ENCODE measurements around the gene ADIPOR2.

Gene ADIPOR2

GRCh38 chr12:1655225-1655788, 35.6 kb upstream of the ADIPOR2 start:
- Histone ChIP-seq H3K27ac (ENCODE audit: low read depth, low read length) (no peak overlapping the region), H3K4me1 (ENCODE audit: control insufficient read depth, insufficient read depth, low read length) (peaks cover 15% of the 10 kb centered on the region), H3K27me3 (ENCODE audit: control insufficient read depth, insufficient read depth, low read length) (no peaks in the 10 kb centered on the region), H3K36me3 (ENCODE audit: control insufficient read depth, insufficient read depth, low read length) (no peaks in the 10 kb centered on the region), H3K4me3 (ENCODE audit: low read length) (no peak overlapping the region), H3K9ac (ENCODE audit: low read length) (no peak overlapping the region)

GRCh38 chr12:1656902-1657301, 34.0 kb upstream of the ADIPOR2 start:
- peaks cover 3% of the 10 kb centered on the region for H3K4me1 ChIP-seq (ENCODE audit: control insufficient read depth, insufficient read depth, low read length)
- H3K4me3 ChIP-seq (ENCODE audit: low read length) = no peak overlapping the region
- H3K36me3 ChIP-seq (ENCODE audit: control insufficient read depth, insufficient read depth, low read length) = no peaks in the 10 kb centered on the region
- no peak overlapping the region for H3K9ac ChIP-seq (ENCODE audit: low read length)
- H3K27ac ChIP-seq (ENCODE audit: low read depth, low read length) = no peak overlapping the region
- H3K27me3 ChIP-seq (ENCODE audit: control insufficient read depth, insufficient read depth, low read length) = no peaks in the 10 kb centered on the region

- Histone ChIP-seq H3K27ac (ENCODE audit: low read depth, low read length) (no peak overlapping the region), H3K9ac (ENCODE audit: low read length) (no peak overlapping the region), H3K4me1 (ENCODE audit: control insufficient read depth, insufficient read depth, low read length) (peaks cover under 1% of the 10 kb centered on the region)
Measured at GRCh38 chr12:1657688-1658087, 33.2 kb upstream of the ADIPOR2 start.

GRCh38 chr12:1660304-1661187, 30.3 kb upstream of the ADIPOR2 start:
- Histone ChIP-seq H3K4me3 (ENCODE audit: low read length) (no peak overlapping the region), H3K27ac (ENCODE audit: low read depth, low read length) (peak overlapping the region; percentile 40), H3K27me3 (ENCODE audit: control insufficient read depth, insufficient read depth, low read length) (no peaks in the 10 kb centered on the region), H3K9ac (ENCODE audit: low read length) (no peak overlapping the region), H3K4me1 (ENCODE audit: control insufficient read depth, insufficient read depth, low read length) (no peaks in the 10 kb centered on the region), H3K36me3 (ENCODE audit: control insufficient read depth, insufficient read depth, low read length) (no peaks in the 10 kb centered on the region)

More at GRCh38 chr12:1657688-1658087, 33.2 kb upstream of the ADIPOR2 start:
- Histone ChIP-seq H3K27me3 (ENCODE audit: control insufficient read depth, insufficient read depth, low read length) (no peaks in the 10 kb centered on the region), H3K36me3 (ENCODE audit: control insufficient read depth, insufficient read depth, low read length) (no peaks in the 10 kb centered on the region), H3K4me3 (ENCODE audit: low read length) (no peak overlapping the region)

DNA sequence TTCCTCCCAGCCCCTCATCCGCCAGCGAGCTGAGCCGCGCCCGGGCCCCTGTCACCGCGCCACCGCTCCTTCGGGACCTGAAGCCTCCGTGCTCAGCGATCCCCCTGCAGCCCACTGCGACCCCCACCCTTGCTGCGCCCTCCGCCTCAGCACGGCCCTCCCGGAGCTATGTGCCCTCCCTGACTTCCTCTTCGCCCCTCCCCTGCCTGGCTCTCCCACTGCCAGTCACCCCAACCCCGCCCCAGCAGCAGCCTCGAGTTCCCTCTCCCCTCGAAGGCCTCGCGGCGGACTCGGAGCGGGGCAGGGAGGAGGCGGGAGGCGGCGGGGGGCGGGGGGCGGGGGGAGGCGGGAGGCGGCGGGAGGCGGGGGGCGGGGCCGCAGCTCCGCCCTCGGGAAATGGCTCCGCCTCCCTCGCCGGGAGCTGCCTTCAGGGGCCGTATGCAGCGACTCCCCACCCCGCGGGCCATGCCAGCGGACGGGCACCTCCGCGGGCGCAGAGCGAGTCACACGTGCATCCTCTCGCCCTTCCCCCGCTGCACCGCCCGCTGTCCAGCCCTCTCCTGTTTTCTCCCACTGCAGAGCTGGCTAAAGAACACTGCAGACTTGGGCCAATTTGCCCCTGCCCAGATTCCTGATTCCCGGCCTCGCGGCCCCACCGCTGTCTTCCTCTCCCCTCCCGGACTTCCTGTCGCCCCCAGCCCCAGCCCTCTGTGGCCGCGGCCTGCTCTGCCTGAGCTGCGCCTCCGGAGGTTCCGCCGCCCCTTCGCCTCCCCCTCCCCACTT, 29.1 kb upstream of the ADIPOR2 start:
- Histone ChIP-seq H3K4me3 (ENCODE audit: low read length) (peak overlapping the region; percentile 65), H3K9ac (ENCODE audit: low read length) (no peak overlapping the region), H3K4me1 (ENCODE audit: control insufficient read depth, insufficient read depth, low read length) (no peaks in the 10 kb centered on the region)

GRCh38 chr12:1662761-1663439, 28.0 kb upstream of the ADIPOR2 start:
- H3K36me3 ChIP-seq (ENCODE audit: control insufficient read depth, insufficient read depth, low read length) = no peaks in the 10 kb centered on the region
- H3K27me3 ChIP-seq (ENCODE audit: control insufficient read depth, insufficient read depth, low read length) = no peaks in the 10 kb centered on the region
- H3K9ac ChIP-seq (ENCODE audit: low read length) = no peak overlapping the region
- no peak overlapping the region for H3K4me3 ChIP-seq (ENCODE audit: low read length)
- H3K27ac ChIP-seq (ENCODE audit: low read depth, low read length) = no peak overlapping the region
- H3K4me1 ChIP-seq (ENCODE audit: control insufficient read depth, insufficient read depth, low read length) = no peaks in the 10 kb centered on the region

More for the DNA sequence above, 29.1 kb upstream of the ADIPOR2 start:
- Histone ChIP-seq H3K36me3 (ENCODE audit: control insufficient read depth, insufficient read depth, low read length) (no peaks in the 10 kb centered on the region), H3K27ac (ENCODE audit: low read depth, low read length) (peak overlapping the region; percentile 61), H3K27me3 (ENCODE audit: control insufficient read depth, insufficient read depth, low read length) (no peaks in the 10 kb centered on the region)

- Histone ChIP-seq H3K27me3 (ENCODE audit: control insufficient read depth, insufficient read depth, low read length) (no peaks in the 10 kb centered on the region), H3K27ac (ENCODE audit: low read depth, low read length) (no peak overlapping the region), H3K4me3 (ENCODE audit: low read length) (no peak overlapping the region), H3K9ac (ENCODE audit: low read length) (no peak overlapping the region), H3K4me1 (ENCODE audit: control insufficient read depth, insufficient read depth, low read length) (no peaks in the 10 kb centered on the region), H3K36me3 (ENCODE audit: control insufficient read depth, insufficient read depth, low read length) (no peaks in the 10 kb centered on the region)
Measured at GRCh38 chr12:1663440-1664132, 27.3 kb upstream of the ADIPOR2 start.

DNA sequence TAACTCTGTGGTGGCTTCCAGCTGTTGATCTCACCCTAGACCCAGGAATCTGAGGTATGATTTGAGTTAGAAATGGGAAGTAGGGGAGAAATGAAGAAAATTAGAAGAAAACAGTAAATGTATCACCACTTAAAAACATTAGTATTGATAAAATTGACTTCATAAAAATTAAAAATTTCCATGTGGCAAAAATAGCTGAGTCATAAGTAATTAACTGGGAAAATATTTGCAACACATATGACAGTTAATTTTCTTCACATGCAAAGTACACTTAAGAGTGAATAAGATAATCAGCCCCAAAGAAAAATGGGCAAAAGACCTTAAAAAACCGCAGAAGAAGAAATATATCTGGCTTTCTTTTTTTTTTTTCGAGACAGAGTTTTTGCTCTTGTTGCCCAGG, 25.5 kb upstream of the ADIPOR2 start:
- Histone ChIP-seq H3K27ac (ENCODE audit: low read depth, low read length) (no peak overlapping the region), H3K9ac (ENCODE audit: low read length) (no peak overlapping the region), H3K4me1 (ENCODE audit: control insufficient read depth, insufficient read depth, low read length) (no peaks in the 10 kb centered on the region), H3K36me3 (ENCODE audit: control insufficient read depth, insufficient read depth, low read length) (no peaks in the 10 kb centered on the region), H3K27me3 (ENCODE audit: control insufficient read depth, insufficient read depth, low read length) (no peaks in the 10 kb centered on the region), H3K4me3 (ENCODE audit: low read length) (no peak overlapping the region)

- no peak overlapping the region for H3K9ac ChIP-seq (ENCODE audit: low read length)
- no peaks in the 10 kb centered on the region for H3K27me3 ChIP-seq (ENCODE audit: control insufficient read depth, insufficient read depth, low read length)
- H3K36me3 ChIP-seq (ENCODE audit: control insufficient read depth, insufficient read depth, low read length) = no peaks in the 10 kb centered on the region
- H3K4me3 ChIP-seq (ENCODE audit: low read length) = no peak overlapping the region
- H3K27ac ChIP-seq (ENCODE audit: low read depth, low read length) = no peak overlapping the region
- no peaks in the 10 kb centered on the region for H3K4me1 ChIP-seq (ENCODE audit: control insufficient read depth, insufficient read depth, low read length)
Measured at GRCh38 chr12:1666215-1666614, 24.7 kb upstream of the ADIPOR2 start.

DNA sequence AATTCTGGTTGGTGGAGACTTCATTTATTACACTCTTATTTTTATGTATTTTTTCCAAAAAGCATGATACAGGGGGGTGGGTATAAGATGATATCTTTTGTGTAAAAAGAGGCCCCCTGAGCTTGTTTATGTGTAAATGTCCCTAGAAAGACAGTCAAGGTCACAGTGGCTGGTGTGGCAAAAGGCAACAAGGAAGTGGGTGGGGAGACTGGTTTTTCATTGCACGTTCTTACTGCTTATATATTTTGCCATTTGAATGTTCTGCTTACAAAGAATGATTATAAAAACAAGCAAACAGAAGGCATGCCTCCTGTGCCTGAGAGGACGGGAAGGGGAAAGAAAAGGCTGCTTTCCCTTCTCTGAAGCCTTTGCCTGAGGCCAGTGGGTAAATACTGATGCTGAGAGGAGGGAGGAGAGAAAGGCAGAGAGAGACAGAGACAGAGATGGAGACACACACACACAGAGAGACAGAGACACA, 24.1 kb upstream of the ADIPOR2 start:
- Histone ChIP-seq H3K4me1 (ENCODE audit: control insufficient read depth, insufficient read depth, low read length) (no peaks in the 10 kb centered on the region), H3K27ac (ENCODE audit: low read depth, low read length) (no peak overlapping the region), H3K9ac (ENCODE audit: low read length) (no peak overlapping the region), H3K4me3 (ENCODE audit: low read length) (no peak overlapping the region), H3K36me3 (ENCODE audit: control insufficient read depth, insufficient read depth, low read length) (no peaks in the 10 kb centered on the region), H3K27me3 (ENCODE audit: control insufficient read depth, insufficient read depth, low read length) (no peaks in the 10 kb centered on the region)

- Histone ChIP-seq H3K27me3 (ENCODE audit: control insufficient read depth, insufficient read depth, low read length) (no peaks in the 10 kb centered on the region), H3K36me3 (ENCODE audit: control insufficient read depth, insufficient read depth, low read length) (no peaks in the 10 kb centered on the region), H3K4me3 (ENCODE audit: low read length) (no peak overlapping the region), H3K27ac (ENCODE audit: low read depth, low read length) (no peak overlapping the region), H3K9ac (ENCODE audit: low read length) (no peak overlapping the region), H3K4me1 (ENCODE audit: control insufficient read depth, insufficient read depth, low read length) (no peaks in the 10 kb centered on the region)
Measured at GRCh38 chr12:1668833-1669543, 21.9 kb upstream of the ADIPOR2 start.
